CD14-positive monocyte (primary cell): ENCODE data around the gene BMERB1. TPM values are rescaled to one million over a fixed set of nuclear protein-coding genes. Genes with fewer than 3 reads are reported as not detected.

Experiments used
- DNase-seq, 3 donors: peaks; one replicate each; pipeline ENCODE4 v3.0.0-alpha.2; 2011 to 2022
- H2AFZ ChIP-seq: 2 replicates; pipeline ENCODE4 v1.6.0; 2012; ENCODE audit warnings: mild to moderate bottlenecking, low read depth, low read length, inconsistent platforms; ENCODE audit not compliant: insufficient read depth, poor library complexity, severe bottlenecking
- H3K27ac ChIP-seq, 2 donors: 1 replicate in 1 of 2; 2 replicates in 1 of 2; pipeline ENCODE4 v1.5.1; 2012 to 2013; ENCODE audit warnings: low read length in 2 of 2, control low read depth in 1 of 2, inconsistent platforms in 1 of 2, low read depth in 1 of 2, mild to moderate bottlenecking in 1 of 2
- H3K27me3 ChIP-seq, 2 donors: one replicate each; pipeline versions ENCODE4 v1.6.0 to v1.6.1; 2011 to 2013; ENCODE audit warnings: low read length in 2 of 2; ENCODE audit not compliant: control insufficient read depth in 2 of 2, insufficient read depth in 2 of 2
- H3K36me3 ChIP-seq, 2 donors: replicated peaks in 1 of 2; 1 replicate in 1 of 2; 2 replicates in 1 of 2; pipeline versions ENCODE4 v1.5.1 to v1.6.1; 2012 to 2013; ENCODE audit warnings: low read length in 2 of 2, control low read depth in 1 of 2, inconsistent platforms in 1 of 2, mild to moderate bottlenecking in 1 of 2; ENCODE audit not compliant: insufficient read depth in 2 of 2, control insufficient read depth in 1 of 2
- H3K4me1 ChIP-seq, 2 donors: 1 replicate in 1 of 2; 2 replicates in 1 of 2; pipeline versions ENCODE4 v1.5.1 to v1.6.1; 2012 to 2013; ENCODE audit warnings: low read length in 2 of 2, control low read depth in 1 of 2, inconsistent platforms in 1 of 2, mild to moderate bottlenecking in 1 of 2, moderate library complexity in 1 of 2; ENCODE audit not compliant: insufficient read depth in 2 of 2, control insufficient read depth in 1 of 2
- H3K4me2 ChIP-seq: replicated peaks from 2 replicates; pipeline ENCODE3; 2012; ENCODE audit warnings: low read length, moderate library complexity, mild to moderate bottlenecking; ENCODE audit not compliant: poor library complexity, severe bottlenecking; ENCODE audit errors: extremely low read depth
- H3K4me3 ChIP-seq, 3 experiments: fragments of 200-600 bp in 1 of 3; sonication (generic) in 1 of 3; replicated peaks in 1 of 3; 1 replicate in 2 of 3; 2 replicates in 1 of 3; pipeline ENCODE4 v1.5.1; 2011 to 2013; ENCODE audit warnings: low read length in 3 of 3, mild to moderate bottlenecking in 3 of 3, control low read depth in 2 of 3, low read depth in 2 of 3, inconsistent platforms in 1 of 3, moderate library complexity in 1 of 3
- H3K79me2 ChIP-seq: 2 replicates; pipeline ENCODE4 v1.6.0; 2012; ENCODE audit warnings: mild to moderate bottlenecking, control low read depth, inconsistent platforms, low read length, moderate library complexity; ENCODE audit not compliant: insufficient read depth
- H3K9ac ChIP-seq: 2 replicates; pipeline ENCODE4 v1.6.0; 2017; ENCODE audit warnings: low read length, mild to moderate bottlenecking; ENCODE audit not compliant: insufficient read depth, poor library complexity, severe bottlenecking
- H3K9me3 ChIP-seq, 2 donors: replicated peaks in 1 of 2; 1 replicate in 1 of 2; 2 replicates in 1 of 2; pipeline versions ENCODE4 v1.5.1 to v1.6.1; 2012 to 2013; ENCODE audit warnings: low read length in 2 of 2, control low read depth in 1 of 2; ENCODE audit not compliant: control insufficient read depth in 1 of 2, insufficient read depth in 1 of 2
- H4K20me1 ChIP-seq: 2 replicates; pipeline ENCODE4 v1.6.0; 2012; ENCODE audit warnings: mild to moderate bottlenecking, low read length, control low read depth, moderate library complexity; ENCODE audit not compliant: insufficient read depth
- H3K27ac Mint-ChIP-seq, 7 donors: one replicate each; pipeline ENCODE4 v1.8.0; 2020; ENCODE audit warnings: mild to moderate bottlenecking in 7 of 7, mixed read lengths in 7 of 7, moderate library complexity in 6 of 7, inconsistent platforms in 2 of 7
- H3K27me3 Mint-ChIP-seq, 3 donors: one replicate each; pipeline ENCODE4 v1.8.0; 2021 to 2022; ENCODE audit warnings: low read depth in 3 of 3, mild to moderate bottlenecking in 3 of 3, mixed read lengths in 3 of 3, moderate library complexity in 3 of 3, inconsistent platforms in 1 of 3
- H3K36me3 Mint-ChIP-seq, 2 donors: one replicate each; pipeline ENCODE4 v1.8.0; 2020; ENCODE audit warnings: mixed read lengths in 2 of 2, inconsistent platforms in 1 of 2, mild to moderate bottlenecking in 1 of 2
- H3K4me1 Mint-ChIP-seq: one replicate; pipeline ENCODE4 v1.8.0; 2020; ENCODE audit warnings: mild to moderate bottlenecking, mixed read lengths
- H3K4me3 Mint-ChIP-seq, 2 donors: one replicate each; pipeline ENCODE4 v1.8.0; 2020; ENCODE audit warnings: mild to moderate bottlenecking in 2 of 2, mixed read lengths in 2 of 2, moderate library complexity in 1 of 2
- H3K9me3 Mint-ChIP-seq, 7 donors: one replicate each; pipeline ENCODE4 v1.8.0; 2020 to 2022; ENCODE audit warnings: mixed read lengths in 7 of 7, mild to moderate bottlenecking in 6 of 7, moderate library complexity in 6 of 7, inconsistent platforms in 2 of 7
- CTCF ChIP-seq: fragments of 200-600 bp; IDR thresholded peaks from one replicate; pipeline ENCODE4 v1.8.0; 2022; ENCODE audit warnings: antibody characterized with exemption, mild to moderate bottlenecking
- WGBS: methylation state at CpG from one replicate; pipeline ENCODE4 v1.1.5; 2013; ENCODE audit warnings: missing lambda C conversion rate; ENCODE audit not compliant: insufficient coverage; 5-methylcytosine and 5-hydroxymethylcytosine counted together
- intact Hi-C, 2 donors: fragments of 100-400 bp; cut with micrococcal nuclease; formaldehyde crosslinking; loops; one replicate each; pipeline versions ENCODE4 v1.15.0 to v1.15.1; 2023
- polyA plus RNA-seq, 3 donors: library from polyadenylated mRNA; depleted of rRNA in 1 of 3; unstranded in 2 of 3; stranded (reverse) in 1 of 3; fragments of 300-500 nt in 2 of 3; fragments of >200 nt in 1 of 3; fragmentation: Illumina TruSeq in 2 of 3; gene quantifications; 1 replicate in 2 of 3; 2 replicates in 1 of 3; pipeline ENCODE4 v1.2.3, GENCODE V29; 2012 to 2021

BMERB1 gene
- polyA plus RNA-seq, 3 donors = 0.11 to 0.28 (median 0.11) TPM

- intact Hi-C loops = loop anchor here (10.0 kb wide), 2 partner anchors 68 to 178 kb away; no protein-coding TSS in a partner anchor
- Histone ChIP-seq H3K4me1 (peaks cover 26 to 32% of the 10 kb centered on the region in 2 donors), H4K20me1 (no peaks in the 10 kb centered on the region), H3K4me2 (no peak overlapping the region), H3K27ac (no peak overlapping the region), H2AFZ (no peak overlapping the region), H3K4me3 (no peak overlapping the region), H3K27me3 (no peaks in the 10 kb centered on the region), H3K36me3 (no peaks in the 10 kb centered on the region), H3K9ac (no peak overlapping the region), H3K9me3 (peaks cover 0 to 6% of the 10 kb centered on the region in 2 donors), H3K79me2 (no peaks in the 10 kb centered on the region)
- Mint-ChIP-seq H3K27me3 (peaks cover 5 to 11% (median 7%) of the 10 kb centered on the region in 3 donors), H3K9me3 (peaks cover 0 to 10% (median 0%) of the 10 kb centered on the region in 7 donors), H3K36me3 (no peaks in the 10 kb centered on the region), H3K4me1 (peaks cover 27% of the 10 kb centered on the region), H3K27ac (no peak overlapping the region), H3K4me3 (no peak overlapping the region)
- no peak for TF ChIP-seq CTCF
- no peak for DNase-seq
- no CpG with 5 or more reads among the region's 2 CpGs for WGBS
Measured at GRCh38 chr16:15526731-15527130, 92.3 kb downstream of the BMERB1 start.

DNA sequence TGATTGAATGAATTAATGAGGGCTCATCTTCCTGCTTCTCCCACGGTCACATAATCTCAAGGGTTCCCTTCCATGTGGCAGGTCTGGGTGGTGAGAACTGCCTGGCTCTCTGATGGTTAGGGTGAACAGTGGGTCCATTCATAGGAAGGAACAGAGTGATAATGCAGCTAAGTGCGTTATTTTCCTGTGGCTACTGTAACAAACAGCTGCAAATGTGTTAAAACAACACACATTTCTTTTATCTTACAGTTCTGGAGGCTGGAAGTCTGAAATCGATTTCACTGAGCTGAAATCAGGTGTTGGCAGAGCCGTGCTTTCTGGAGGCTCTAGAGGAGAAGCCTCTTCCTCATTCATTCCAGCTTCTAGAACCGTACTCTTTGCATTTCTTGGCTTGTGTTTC, 95.3 kb downstream of the BMERB1 start:
- no peak overlapping the region for H3K27ac ChIP-seq
- DNase-seq = no peak
- Mint-ChIP-seq H3K27me3 (peaks cover 1 to 11% (median 7%) of the 10 kb centered on the region in 3 donors), H3K4me3 (no peak overlapping the region), H3K36me3 (no peaks in the 10 kb centered on the region), H3K27ac (no peak overlapping the region), H3K4me1 (peaks cover 9% of the 10 kb centered on the region), H3K9me3 (peaks cover 0 to 10% (median 0%) of the 10 kb centered on the region in 7 donors)
- no peak overlapping the region for H3K4me3 ChIP-seq
- H3K79me2 ChIP-seq = no peaks in the 10 kb centered on the region
- H3K9ac ChIP-seq = no peak overlapping the region
- H3K4me1 ChIP-seq = peaks cover 0 to 3% of the 10 kb centered on the region in 2 donors
- H2AFZ ChIP-seq = no peak overlapping the region
- TF ChIP-seq CTCF = no peak
- H3K4me2 ChIP-seq = no peak overlapping the region
- no peaks in the 10 kb centered on the region for H3K27me3 ChIP-seq
- peaks cover 0 to 6% of the 10 kb centered on the region in 2 donors for H3K9me3 ChIP-seq
- H4K20me1 ChIP-seq = no peaks in the 10 kb centered on the region
- H3K36me3 ChIP-seq = no peaks in the 10 kb centered on the region
- intact Hi-C loops = loop anchor here (10.0 kb wide), 2 partner anchors 65 to 175 kb away; no protein-coding TSS in a partner anchor
- 94% methylated on average over 4 of the region's 5 CpGs for WGBS
